Measurements from ENCODE around the gene GOLGA1.

DNA sequence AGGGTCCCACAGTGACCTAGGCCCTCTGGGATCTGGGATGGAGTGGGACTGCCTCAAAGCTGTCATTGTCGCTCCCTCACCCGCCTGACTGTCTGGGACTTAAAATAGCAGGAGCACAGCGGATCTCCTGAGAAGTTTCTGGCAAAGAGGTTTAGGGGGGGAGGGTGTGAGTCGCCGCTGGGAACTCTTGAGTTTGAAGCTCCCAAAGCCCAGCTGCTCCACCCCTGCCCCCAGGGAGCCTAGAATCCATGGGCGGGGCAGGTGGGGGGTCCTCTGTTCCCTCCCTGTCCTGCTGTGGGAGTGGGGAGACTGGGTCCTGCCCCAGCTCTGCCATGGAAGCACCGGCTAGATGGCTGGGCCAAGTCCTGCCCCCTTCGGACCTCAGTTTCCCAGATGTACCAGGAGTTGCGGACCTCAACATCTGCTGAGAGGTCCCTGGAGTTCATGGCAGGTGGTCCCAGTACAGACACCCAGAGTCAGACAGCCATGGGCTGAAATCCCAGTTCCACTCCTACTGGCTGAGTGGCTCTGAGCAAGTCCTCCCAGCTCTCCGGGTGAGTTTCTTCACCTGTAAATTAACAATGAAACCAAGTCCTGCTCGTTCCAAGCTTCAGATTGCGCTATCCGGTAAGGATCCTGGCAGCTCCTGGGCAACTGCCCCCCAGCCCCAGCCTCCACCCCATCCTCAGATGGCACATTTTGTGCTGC lies 88.6 kb downstream of the GOLGA1 start:
- TF ChIP-seq POLR2A (IDR thresholded peaks at IDR 0.05) = no peak
- TF ChIP-seq, protein P1, sequence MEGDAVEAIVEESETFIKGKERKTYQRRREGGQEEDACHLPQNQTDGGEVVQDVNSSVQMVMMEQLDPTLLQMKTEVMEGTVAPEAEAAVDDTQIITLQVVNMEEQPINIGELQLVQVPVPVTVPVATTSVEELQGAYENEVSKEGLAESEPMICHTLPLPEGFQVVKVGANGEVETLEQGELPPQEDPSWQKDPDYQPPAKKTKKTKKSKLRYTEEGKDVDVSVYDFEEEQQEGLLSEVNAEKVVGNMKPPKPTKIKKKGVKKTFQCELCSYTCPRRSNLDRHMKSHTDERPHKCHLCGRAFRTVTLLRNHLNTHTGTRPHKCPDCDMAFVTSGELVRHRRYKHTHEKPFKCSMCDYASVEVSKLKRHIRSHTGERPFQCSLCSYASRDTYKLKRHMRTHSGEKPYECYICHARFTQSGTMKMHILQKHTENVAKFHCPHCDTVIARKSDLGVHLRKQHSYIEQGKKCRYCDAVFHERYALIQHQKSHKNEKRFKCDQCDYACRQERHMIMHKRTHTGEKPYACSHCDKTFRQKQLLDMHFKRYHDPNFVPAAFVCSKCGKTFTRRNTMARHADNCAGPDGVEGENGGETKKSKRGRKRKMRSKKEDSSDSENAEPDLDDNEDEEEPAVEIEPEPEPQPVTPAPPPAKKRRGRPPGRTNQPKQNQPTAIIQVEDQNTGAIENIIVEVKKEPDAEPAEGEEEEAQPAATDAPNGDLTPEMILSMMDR (IDR thresholded peaks at IDR 0.05) = no peak

Measured in uterus (tissue), 2 donors.